BE2C (cell line): ENCODE measurements around the gene AHSG.

Source experiments
- DNase-seq: peaks from one replicate; pipeline ENCODE4 v3.0.0-alpha.2; 2020
- H3K27me3 ChIP-seq: fragments of 250-450 bp; sonication (Bioruptor Pico); 2 replicates; pipeline ENCODE4 v1.5.1; 2020; ENCODE audit warnings: mild to moderate bottlenecking
- H3K36me3 ChIP-seq: fragments of 250-450 bp; sonication (Bioruptor Pico); 2 replicates; pipeline ENCODE4 v1.5.1; 2020; ENCODE audit warnings: mild to moderate bottlenecking
- H3K4me1 ChIP-seq: fragments of 250-450 bp; sonication (Bioruptor Pico); 2 replicates; pipeline ENCODE4 v1.5.1; 2020
- H3K4me3 ChIP-seq: 2 replicates; pipeline ENCODE4 v1.5.1; 2011; ENCODE audit warnings: low read depth, low read length
- H3K9me3 ChIP-seq: fragments of 250-450 bp; sonication (Bioruptor Pico); 2 replicates; pipeline ENCODE4 v1.5.1; 2020
- CTCF ChIP-seq: IDR thresholded peaks from 2 replicates; pipeline ENCODE4 v1.5.1; 2012; ENCODE audit warnings: mild to moderate bottlenecking, low read depth, low read length

AHSG gene

GRCh38 chr3:186605078-186605477, 7.8 kb upstream of the AHSG start:
- Histone ChIP-seq H3K9me3 (no peaks in the 10 kb centered on the region), H3K4me3 (no peak overlapping the region), H3K36me3 (no peaks in the 10 kb centered on the region), H3K4me1 (no peaks in the 10 kb centered on the region), H3K27me3 (no peaks in the 10 kb centered on the region)
- DNase-seq = no peak
- no peak for TF ChIP-seq CTCF

GRCh38 chr3:186605561-186606545, 7.0 kb upstream of the AHSG start:
- Histone ChIP-seq H3K36me3 (no peaks in the 10 kb centered on the region), H3K27me3 (no peaks in the 10 kb centered on the region), H3K4me3 (no peak overlapping the region), H3K9me3 (no peaks in the 10 kb centered on the region), H3K4me1 (no peaks in the 10 kb centered on the region)
- TF ChIP-seq CTCF = no peak
- no peak for DNase-seq

- H3K4me3 ChIP-seq = no peak overlapping the region
- DNase-seq = no peak
- no peaks in the 10 kb centered on the region for H3K4me1 ChIP-seq
- H3K27me3 ChIP-seq = no peaks in the 10 kb centered on the region
- H3K9me3 ChIP-seq = no peaks in the 10 kb centered on the region
- no peak for TF ChIP-seq CTCF
- no peaks in the 10 kb centered on the region for H3K36me3 ChIP-seq
These were observed 4.1 kb upstream of the AHSG start for GRCh38 chr3:186608624-186609215.

- peak; percentile 57 for TF ChIP-seq CTCF
- H3K27me3 ChIP-seq = no peaks in the 10 kb centered on the region
- no peaks in the 10 kb centered on the region for H3K9me3 ChIP-seq
- H3K36me3 ChIP-seq = no peaks in the 10 kb centered on the region
- no peaks in the 10 kb centered on the region for H3K4me1 ChIP-seq
- DNase-seq = peak; percentile 46
- H3K4me3 ChIP-seq = no peak overlapping the region
These were observed 3.5 kb upstream of the AHSG start for GRCh38 chr3:186609247-186609868.

GRCh38 chr3:186612065-186612464, 795 bp upstream of the AHSG start:
- TF ChIP-seq CTCF = no peak
- H3K9me3 ChIP-seq = no peaks in the 10 kb centered on the region
- DNase-seq = no peak
- H3K4me3 ChIP-seq = no peak overlapping the region
- H3K4me1 ChIP-seq = no peaks in the 10 kb centered on the region
- no peaks in the 10 kb centered on the region for H3K27me3 ChIP-seq
- H3K36me3 ChIP-seq = no peaks in the 10 kb centered on the region
